HG02943 (cell line): Measurements from ENCODE around the gene STRC.
A peak's percentile ranks its signal among the peaks of the same experiment; 100 is the strongest.
"Not testable (repeated sequence)": the region's sequence is repeated elsewhere in the genome, so short reads cannot be mapped to it uniquely, and the experiment has no call there.

Source experiments
- ATAC-seq: cut with Tn5 transposase; IDR thresholded peaks from one replicate; pipeline ENCODE4 v1.9.1; 2021; ENCODE audit warnings: mild to moderate bottlenecking, low read depth, moderate library complexity; ENCODE audit not compliant: unreplicated experiment

The STRC gene

GRCh38 chr15:43618700-43619099, at the start of gene STRC:
TSS of gene STRC (minus strand) at chr15:43618800. CDS start at chr15:43618722, 78 bp downstream.
- ATAC-seq, result not testable (repeated sequence)

GRCh38 chr15:43666177-43666576, 47.6 kb upstream of the STRC start:
- ATAC-seq, result not testable (repeated sequence)

GRCh38 chr15:43663333-43663732, 44.7 kb upstream of the STRC start:
- not testable (repeated sequence) for ATAC-seq

GRCh38 chr15:43662293-43662692, 43.7 kb upstream of the STRC start:
- not testable (repeated sequence) for ATAC-seq

- not testable (repeated sequence) for ATAC-seq
These were observed 41.1 kb upstream of the STRC start for GRCh38 chr15:43659727-43660126.

GRCh38 chr15:43649430-43649926, 30.9 kb upstream of the STRC start:
- ATAC-seq, result not testable (repeated sequence)

- ATAC-seq, result no peak
These were observed 30.2 kb upstream of the STRC start, which contains the start of gene CATSPER2 for GRCh38 chr15:43648649-43649429. TSS of gene CATSPER2 (minus strand) at chr15:43648844. CDS start at chr15:43648061, 783 bp downstream.

- ATAC-seq, result not testable (repeated sequence)
These were observed 20.0 kb upstream of the STRC start for GRCh38 chr15:43638464-43639204.

GRCh38 chr15:43626937-43627336, 8.3 kb upstream of the STRC start:
- ATAC-seq, result not testable (repeated sequence)

- no peak for ATAC-seq
These were observed 6.5 kb upstream of the STRC start for GRCh38 chr15:43625106-43625505.

- not testable (repeated sequence) for ATAC-seq
These were observed 3.6 kb upstream of the STRC start for GRCh38 chr15:43622068-43622799.

GRCh38 chr15:43617750-43618149, 850 bp downstream of the STRC start:
- ATAC-seq, result not testable (repeated sequence)

GRCh38 chr15:43602233-43602632, 16.4 kb downstream of the STRC start:
- ATAC-seq, result not testable (repeated sequence)

GRCh38 chr15:43600200-43600599, 18.4 kb downstream of the STRC start:
- not testable (repeated sequence) for ATAC-seq

GRCh38 chr15:43599131-43599530, 19.5 kb downstream of the STRC start:
- ATAC-seq, result not testable (repeated sequence)

- not testable (repeated sequence) for ATAC-seq
These were observed 25.0 kb downstream of the STRC start, which contains the start of gene CKMT1B for GRCh38 chr15:43593328-43594190. TSS of gene CKMT1B (plus strand) at chr15:43594027. CDS start at chr15:43594219, 192 bp downstream.

GRCh38 chr15:43592841-43593240, 25.8 kb downstream of the STRC start:
- ATAC-seq, result not testable (repeated sequence)

GRCh38 chr15:43589778-43590466, 28.7 kb downstream of the STRC start, which contains the start of gene PPIP5K1:
TSS of gene PPIP5K1 (minus strand) at chr15:43590208. CDS start at chr15:43584504, 5,704 bp downstream.
- peak; percentile 85 for ATAC-seq

GRCh38 chr15:43574607-43575006, 44.0 kb downstream of the STRC start:
- not testable (repeated sequence) for ATAC-seq
